Testis (tissue), 3 donors: ENCODE results near the gene EFR3B. TPM values are rescaled to one million over a fixed set of nuclear protein-coding genes. Genes with fewer than 3 reads are reported as not detected.
A peak's percentile ranks its signal among the peaks of the same experiment; 100 is the strongest.

Experiments
- DNase-seq: peaks from one replicate; pipeline ENCODE4 v3.0.0-alpha.2; 2019
- H3K27ac ChIP-seq, 2 donors: fragments of 200-600 bp; sonication (generic); one replicate each; pipeline ENCODE4 v1.5.1; 2019
- H3K27me3 ChIP-seq: fragments of 200-600 bp; sonication (generic); one replicate; pipeline ENCODE4 v1.5.1; 2019
- H3K36me3 ChIP-seq: fragments of 200-600 bp; sonication (generic); one replicate; pipeline ENCODE4 v1.5.1; 2017; ENCODE audit warnings: low read depth; ENCODE audit errors: missing control alignments
- H3K4me1 ChIP-seq: fragments of 200-600 bp; sonication (generic); one replicate; pipeline ENCODE4 v1.5.1; 2019
- H3K4me3 ChIP-seq, 2 donors: fragments of 200-600 bp; sonication (generic); one replicate each; pipeline ENCODE4 v1.5.1; 2017 to 2019
- H3K9me3 ChIP-seq: fragments of 200-600 bp; sonication (generic); one replicate; pipeline ENCODE4 v1.5.1; 2017
- CTCF ChIP-seq, 3 experiments: fragments of 450-650 bp in 2 of 3; fragments of 200-600 bp in 1 of 3; sonication (generic) in 1 of 3; IDR thresholded peaks; one replicate each; pipeline ENCODE4 v1.5.1; 2016 to 2019; ENCODE audit warnings: antibody characterized with exemption in 3 of 3, mild to moderate bottlenecking in 2 of 3, moderate library complexity in 1 of 3
- POLR2A ChIP-seq: fragments of 450-650 bp; IDR thresholded peaks from one replicate; pipeline ENCODE4 v1.6.1; 2017; ENCODE audit warnings: antibody characterized with exemption, mild to moderate bottlenecking, moderate library complexity
- WGBS, 2 donors: methylation state at CpG; one replicate each; pipeline ENCODE4 v1.1.5; 2018; 5-methylcytosine and 5-hydroxymethylcytosine counted together
- intact Hi-C: fragments of 100-400 bp; cut with DNase I; formaldehyde crosslinking; loops from one replicate; pipeline ENCODE4 v1.15.1; 2023; ENCODE audit warnings: low total_unique reads
- polyA plus RNA-seq: library from polyadenylated mRNA; stranded (reverse); fragments of 350-450 nt; fragmentation: Illumina TruSeq; extraction: RNeasy Lipid Tissue Mini Kit (QIAGEN cat#74804); gene quantifications from one replicate; pipeline ENCODE4 v1.2.3, GENCODE V29; 2014; ENCODE audit warnings: low read depth, low replicate concordance; ENCODE audit not compliant: insufficient read depth
- total RNA-seq, 2 donors: library from RNA; depleted of rRNA; stranded (reverse); fragments of >200 nt; gene quantifications; one replicate each; pipeline ENCODE4 v1.2.3, GENCODE V29; 2016

EFR3B gene
- total and polyA plus RNA-seq, 3 donors from 2014 or later = 3.0 to 3.7 (median 3.6) TPM

GRCh38 chr2:25201265-25201664, 159.4 kb downstream of the EFR3B start:
- WGBS, 2 donors = 78 to 87% methylated on average over 6 of the region's 6 CpGs
- peak; percentile 55 for DNase-seq
- Histone ChIP-seq H3K9me3 (no peaks in the 10 kb centered on the region), H3K4me1 (peaks cover 5% of the 10 kb centered on the region), H3K4me3 (no peak overlapping the region), H3K36me3 (no peaks in the 10 kb centered on the region), H3K27me3 (no peaks in the 10 kb centered on the region), H3K27ac (no peak overlapping the region)
- intact Hi-C loops = no loop called here
- no peak for TF ChIP-seq POLR2A
- peak in 2 of 3 experiments; percentile 10 to 35 for TF ChIP-seq CTCF (IDR thresholded peaks at IDR 0.05)

GRCh38 chr2:25201794-25202193, 159.9 kb downstream of the EFR3B start:
- peaks cover 5% of the 10 kb centered on the region for H3K4me1 ChIP-seq
- no peak for DNase-seq
- H3K27me3 ChIP-seq = no peaks in the 10 kb centered on the region

GRCh38 chr2:25202275-25202674, 160.4 kb downstream of the EFR3B start:
- WGBS, 2 donors = 86 to 94% methylated on average over 11 of the region's 11 CpGs
- intact Hi-C loops = no loop called here
- Histone ChIP-seq H3K4me1 (peaks cover 5% of the 10 kb centered on the region), H3K4me3 (no peak overlapping the region), H3K27me3 (no peaks in the 10 kb centered on the region), H3K36me3 (no peaks in the 10 kb centered on the region), H3K27ac (no peak overlapping the region), H3K9me3 (no peaks in the 10 kb centered on the region)
- TF ChIP-seq POLR2A = no peak
- TF ChIP-seq CTCF (IDR thresholded peaks at IDR 0.05) = no peak
- DNase-seq = no peak

More at GRCh38 chr2:25201794-25202193, 159.9 kb downstream of the EFR3B start:
- TF ChIP-seq CTCF (IDR thresholded peaks at IDR 0.05) = no peak
- no peak for TF ChIP-seq POLR2A
- WGBS, 2 donors = 92 to 96% methylated on average over 7 of the region's 7 CpGs
- intact Hi-C loops = no loop called here
- Histone ChIP-seq H3K36me3 (no peaks in the 10 kb centered on the region), H3K4me3 (no peak overlapping the region), H3K27ac (no peak overlapping the region), H3K9me3 (no peaks in the 10 kb centered on the region)

- no peaks in the 10 kb centered on the region for H3K9me3 ChIP-seq
- H3K4me1 ChIP-seq = no peaks in the 10 kb centered on the region
- peak overlapping the region; percentile 49 to 52 for H3K4me3 ChIP-seq
- DNase-seq = peak; percentile 66
- no peak for TF ChIP-seq POLR2A
- no peak for TF ChIP-seq CTCF (IDR thresholded peaks at IDR 0.05)
- no peaks in the 10 kb centered on the region for H3K27me3 ChIP-seq
- intact Hi-C loops = no loop called here
- H3K36me3 ChIP-seq = no peaks in the 10 kb centered on the region
- 27 to 36% methylated on average over 28 to 56 of the region's 59 CpGs for WGBS, 2 donors
- H3K27ac ChIP-seq = peak overlapping the region; percentile 51 to 83
Measured at GRCh38 chr2:25204190-25204838, 162.4 kb downstream of the EFR3B start.

GRCh38 chr2:25207078-25207545, 165.2 kb downstream of the EFR3B start:
- intact Hi-C loops = no loop called here
- no peak for DNase-seq
- H3K4me3 ChIP-seq = no peak overlapping the region
- no peaks in the 10 kb centered on the region for H3K9me3 ChIP-seq
- no peaks in the 10 kb centered on the region for H3K4me1 ChIP-seq
- TF ChIP-seq CTCF (IDR thresholded peaks at IDR 0.05) (no peak), POLR2A (no peak)
- 69 to 78% methylated on average over 5 of the region's 5 CpGs for WGBS, 2 donors
- no peaks in the 10 kb centered on the region for H3K36me3 ChIP-seq
- H3K27ac ChIP-seq = no peak overlapping the region
- H3K27me3 ChIP-seq = no peaks in the 10 kb centered on the region
